DOHH2 (cell line): ENCODE results near the gene WIPF2.

ENCODE experiments used
- H3F3A ChIP-seq: fragments of 200-600 bp; sonication (generic), shearing (Covaris generic); 2 replicates; pipeline ENCODE4 v1.6.0; 2016; ENCODE audit warnings: antibody characterized with exemption, mild to moderate bottlenecking; ENCODE audit not compliant: control insufficient read depth, insufficient read depth
- H3K27ac ChIP-seq: fragments of 200-600 bp; sonication (generic); 2 replicates; pipeline ENCODE4 v1.5.1; 2014; ENCODE audit warnings: low read depth, mild to moderate bottlenecking, low read length, moderate library complexity
- H3K27me3 ChIP-seq: fragments of 200-600 bp; sonication (generic); 2 replicates; pipeline ENCODE4 v1.6.1; 2014; ENCODE audit warnings: mild to moderate bottlenecking, low read length, mixed read lengths; ENCODE audit not compliant: control insufficient read depth
- H3K36me3 ChIP-seq: fragments of 200-600 bp; sonication (generic); 2 replicates; pipeline ENCODE4 v1.6.1; 2014; ENCODE audit warnings: mild to moderate bottlenecking, low read length, moderate library complexity, mixed read lengths; ENCODE audit not compliant: control insufficient read depth
- H3K4me1 ChIP-seq: fragments of 200-600 bp; sonication (generic); 2 replicates; pipeline ENCODE4 v1.6.1; 2014; ENCODE audit warnings: mild to moderate bottlenecking, low read length, mixed read lengths; ENCODE audit not compliant: control insufficient read depth
- H3K4me2 ChIP-seq: fragments of 200-600 bp; sonication (generic); 2 replicates; pipeline ENCODE4 v1.6.0; 2014; ENCODE audit warnings: mild to moderate bottlenecking, low read length, moderate library complexity
- H3K4me3 ChIP-seq: fragments of 200-600 bp; sonication (generic); 2 replicates; pipeline ENCODE4 v1.5.1; 2014; ENCODE audit warnings: mild to moderate bottlenecking, low read length, mixed read lengths
- H3K79me2 ChIP-seq: fragments of 200-600 bp; sonication (generic); 2 replicates; pipeline ENCODE4 v1.6.1; 2014; ENCODE audit warnings: mild to moderate bottlenecking, low read length, mixed read lengths; ENCODE audit not compliant: control insufficient read depth
- H3K9me2 ChIP-seq: fragments of 200-600 bp; sonication (generic); replicated peaks from 2 replicates; pipeline ENCODE4 v1.6.1; 2014; ENCODE audit warnings: mild to moderate bottlenecking, low read length, mixed read lengths; ENCODE audit not compliant: control insufficient read depth
- H3K9me3 ChIP-seq: fragments of 200-600 bp; sonication (generic); 2 replicates; pipeline ENCODE4 v1.6.1; 2014; ENCODE audit warnings: antibody characterized with exemption, low read length, mixed read lengths; ENCODE audit not compliant: control insufficient read depth, insufficient read depth
- H4K20me1 ChIP-seq: fragments of 200-600 bp; sonication (generic); 2 replicates; pipeline ENCODE4 v1.6.0; 2014; ENCODE audit warnings: low read depth, mild to moderate bottlenecking, antibody characterized with exemption, low read length, moderate library complexity; ENCODE audit not compliant: control insufficient read depth, insufficient read depth
- CTCF ChIP-seq: fragments of 200-600 bp; sonication (generic); IDR thresholded peaks from one replicate; pipeline ENCODE4 v1.5.1; 2014; ENCODE audit warnings: antibody characterized with exemption, mild to moderate bottlenecking, low read depth, low read length; ENCODE audit not compliant: poor library complexity, severe bottlenecking
- EZH2phosphoT487 ChIP-seq: fragments of 200-600 bp; sonication (generic); IDR thresholded peaks from 2 replicates; pipeline ENCODE4 v1.6.1; 2017; ENCODE audit warnings: borderline replicate concordance, mild to moderate bottlenecking, antibody characterized with exemption, low read length, moderate library complexity, mixed read lengths

The WIPF2 gene

DNA sequence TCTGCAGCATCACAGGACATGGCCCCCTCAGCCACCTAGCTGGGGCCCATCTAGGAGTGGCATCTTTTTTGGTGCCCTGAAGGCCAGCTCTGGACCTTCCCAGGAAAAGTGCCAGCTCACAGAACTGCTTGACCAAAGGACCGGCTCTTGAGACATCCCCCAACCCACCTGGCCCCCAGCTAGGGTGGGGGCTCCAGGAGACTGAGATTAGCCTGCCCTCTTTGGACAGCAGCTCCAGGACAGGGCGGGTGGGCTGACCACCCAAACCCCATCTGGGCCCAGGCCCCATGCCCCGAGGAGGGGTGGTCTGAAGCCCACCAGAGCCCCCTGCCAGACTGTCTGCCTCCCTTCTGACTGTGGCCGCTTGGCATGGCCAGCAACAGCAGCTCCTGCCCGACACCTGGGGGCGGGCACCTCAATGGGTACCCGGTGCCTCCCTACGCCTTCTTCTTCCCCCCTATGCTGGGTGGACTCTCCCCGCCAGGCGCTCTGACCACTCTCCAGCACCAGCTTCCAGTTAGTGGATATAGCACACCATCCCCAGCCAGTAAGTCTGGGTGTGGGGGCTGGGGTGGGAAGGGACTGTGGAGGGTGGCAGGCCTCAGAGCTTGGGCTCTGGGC lies 111.9 kb downstream of the WIPF2 start:
- Histone ChIP-seq H3K9me3 (no peaks in the 10 kb centered on the region), H4K20me1 (peaks cover 28% of the 10 kb centered on the region), H3K79me2 (peaks cover 44% of the 10 kb centered on the region), H3K4me3 (no peak overlapping the region), H3K4me1 (peaks cover 38% of the 10 kb centered on the region), H3K27ac (no peak overlapping the region), H3F3A (no peaks in the 10 kb centered on the region), H3K4me2 (no peak overlapping the region), H3K27me3 (no peaks in the 10 kb centered on the region), H3K36me3 (peaks cover 14% of the 10 kb centered on the region), H3K9me2 (no peaks in the 10 kb centered on the region)
- TF ChIP-seq EZH2phosphoT487 (no peak), CTCF (no peak)

DNA sequence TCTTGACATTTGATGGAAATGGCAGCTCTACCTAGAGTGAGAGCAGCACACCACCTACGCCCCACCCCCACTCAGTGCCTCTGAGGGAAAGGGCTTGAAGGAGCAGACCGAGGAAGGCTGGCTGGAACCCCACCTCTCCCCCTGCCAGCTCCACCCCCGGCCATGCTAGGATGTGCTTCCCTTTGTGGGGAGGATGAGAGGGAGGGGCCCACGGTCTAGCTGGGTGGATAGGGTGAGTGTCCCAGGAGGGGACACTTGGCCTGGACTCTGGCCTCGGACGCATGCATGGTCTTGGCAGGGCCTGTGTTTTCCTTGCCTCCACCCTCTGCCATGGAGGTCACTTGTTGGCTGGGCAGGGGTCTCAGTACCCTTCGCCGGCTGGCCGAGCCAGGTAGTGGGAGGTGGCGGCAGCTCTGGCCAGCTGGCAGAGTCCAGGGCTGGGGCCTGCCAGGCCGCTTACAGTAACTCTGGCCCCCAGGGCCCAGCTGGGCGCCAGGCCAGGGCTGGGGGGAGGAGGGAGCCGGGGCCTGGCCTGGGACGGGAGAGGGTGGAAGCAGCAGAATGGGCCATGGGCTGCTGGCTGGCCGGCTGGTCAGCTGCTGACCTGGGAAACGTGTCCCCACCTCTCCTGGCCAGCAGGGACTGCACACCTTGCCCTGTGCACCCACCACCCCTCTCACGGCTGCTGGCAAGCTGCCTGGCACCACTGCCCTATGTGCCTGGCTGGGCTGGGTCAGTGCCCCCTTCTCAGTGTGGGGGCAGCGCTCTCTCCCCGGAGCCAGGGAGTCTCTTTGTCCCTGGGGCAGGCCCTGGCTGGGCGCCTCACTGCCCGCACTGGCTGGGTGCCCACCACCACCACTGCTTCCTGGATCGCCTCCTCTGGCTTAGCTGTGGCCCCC lies 112.9 kb downstream of the WIPF2 start:
- H4K20me1 ChIP-seq = peaks cover 17% of the 10 kb centered on the region; the same call in 1 of the 2 replicates
- peaks cover 14% of the 10 kb centered on the region for H3K36me3 ChIP-seq
- no peaks in the 10 kb centered on the region for H3F3A ChIP-seq
- H3K4me3 ChIP-seq = no peak overlapping the region
- H3K9me2 ChIP-seq = no peaks in the 10 kb centered on the region
- TF ChIP-seq CTCF (no peak), EZH2phosphoT487 (no peak)
- H3K4me2 ChIP-seq = no peak overlapping the region
- H3K9me3 ChIP-seq = no peaks in the 10 kb centered on the region
- no peak overlapping the region for H3K27ac ChIP-seq
- no peaks in the 10 kb centered on the region for H3K27me3 ChIP-seq
- peaks cover 28% of the 10 kb centered on the region for H3K4me1 ChIP-seq
- H3K79me2 ChIP-seq = peaks cover 33% of the 10 kb centered on the region
